EL (cell line): ENCODE measurements around the gene INHBE.
"Not testable (repeated sequence)": the region's sequence is repeated elsewhere in the genome, so short reads cannot be mapped to it uniquely, and the experiment has no call there.

ENCODE experiments used
- DNase-seq: peaks from one replicate; pipeline ENCODE4 v3.0.0-alpha.2; 2016

INHBE gene

GRCh38 chr12:57454566-57455373 lies at the start of gene INHBE:
Gene INHBE, plus strand, starts transcription at chr12:57455307. Its CDS starts 230 bp downstream, at chr12:57455537.
- DNase-seq = peak; percentile 81

GRCh38 chr12:57410534-57410933 lies 44.6 kb upstream of the INHBE start:
- DNase-seq = no peak

GRCh38 chr12:57414160-57414559 lies 40.9 kb upstream of the INHBE start:
- DNase-seq = not testable (repeated sequence)

GRCh38 chr12:57415088-57415487 lies 40.0 kb upstream of the INHBE start:
- DNase-seq = no peak

GRCh38 chr12:57416039-57416996 lies 38.8 kb upstream of the INHBE start:
- peak; percentile 53 for DNase-seq

GRCh38 chr12:57418255-57418654 lies 36.9 kb upstream of the INHBE start:
- DNase-seq = no peak

GRCh38 chr12:57419495-57419894 lies 35.6 kb upstream of the INHBE start:
- DNase-seq = no peak

- DNase-seq = no peak
Observed at GRCh38 chr12:57420482-57420881, 34.6 kb upstream of the INHBE start.

GRCh38 chr12:57426948-57427347 lies 28.2 kb upstream of the INHBE start:
- not testable (repeated sequence) for DNase-seq

- no peak for DNase-seq
Observed at GRCh38 chr12:57428965-57429364, 26.1 kb upstream of the INHBE start.

- peak; percentile 27 for DNase-seq
Observed at GRCh38 chr12:57429473-57430111, 25.5 kb upstream of the INHBE start.

- peak; percentile 32 for DNase-seq
Observed at GRCh38 chr12:57430112-57430930, 24.8 kb upstream of the INHBE start.

GRCh38 chr12:57430931-57431566 lies 24.1 kb upstream of the INHBE start, which contains the start of gene R3HDM2:
Gene R3HDM2, minus strand, starts transcription at chr12:57431043. Its CDS starts 120,615 bp downstream, at chr12:57310428.
- DNase-seq = peak; percentile 95

GRCh38 chr12:57431654-57432188 lies 23.4 kb upstream of the INHBE start:
- DNase-seq = no peak

- no peak for DNase-seq
Observed at GRCh38 chr12:57433370-57433769, 21.7 kb upstream of the INHBE start.

GRCh38 chr12:57434517-57435223 lies 20.4 kb upstream of the INHBE start, which contains the start of gene INHBC:
Gene INHBC, plus strand, starts transcription at chr12:57434784. Its CDS starts 103 bp downstream, at chr12:57434887.
- no peak for DNase-seq

GRCh38 chr12:57435293-57435692 lies 19.8 kb upstream of the INHBE start:
- no peak for DNase-seq

- no peak for DNase-seq
Observed at GRCh38 chr12:57438400-57438799, 16.7 kb upstream of the INHBE start.

GRCh38 chr12:57439762-57440266 lies 15.3 kb upstream of the INHBE start:
- no peak for DNase-seq

- DNase-seq = not testable (repeated sequence)
Observed at GRCh38 chr12:57441393-57441792, 13.7 kb upstream of the INHBE start.
